Neutrophil (primary cell): ENCODE results near the gene SCMH1.

Experiments used
- H3K27ac ChIP-seq: fragments of 200-600 bp; sonication (generic); 2 replicates; pipeline ENCODE4 v1.5.1; 2016; ENCODE audit warnings: mild to moderate bottlenecking, moderate library complexity
- H3K27me3 ChIP-seq: fragments of 200-600 bp; sonication (generic); 2 replicates; pipeline ENCODE4 v1.6.0; 2016; ENCODE audit warnings: mild to moderate bottlenecking
- H3K36me3 ChIP-seq: fragments of 200-600 bp; sonication (generic); 2 replicates; pipeline ENCODE4 v1.5.1; 2017
- H3K4me1 ChIP-seq, 2 experiments: fragments of 200-600 bp in 1 of 2; sonication (generic) in 1 of 2; 1 replicate in 1 of 2; 2 replicates in 1 of 2; pipeline versions ENCODE4 v1.5.1 to v1.6.1; 2013 to 2016; ENCODE audit warnings: low read depth in 1 of 2, low read length in 1 of 2, mild to moderate bottlenecking in 1 of 2, moderate library complexity in 1 of 2; ENCODE audit not compliant: control insufficient read depth in 1 of 2, insufficient read depth in 1 of 2
- H3K4me3 ChIP-seq, 2 experiments: fragments of 200-600 bp in 1 of 2; sonication (generic) in 1 of 2; 1 replicate in 1 of 2; 2 replicates in 1 of 2; pipeline ENCODE4 v1.5.1; 2013 to 2016; ENCODE audit warnings: low read depth in 1 of 2, low read length in 1 of 2, mild to moderate bottlenecking in 1 of 2, moderate library complexity in 1 of 2
- H3K9me3 ChIP-seq: fragments of 200-600 bp; sonication (generic); 2 replicates; pipeline ENCODE4 v1.5.1; 2016
- CTCF ChIP-seq: fragments of 200-600 bp; sonication (generic); IDR thresholded peaks from 2 replicates; pipeline ENCODE4 v1.5.1; 2016; ENCODE audit warnings: antibody characterized with exemption

The SCMH1 gene

GRCh38 chr1:41285818-41286217 lies 43.7 kb upstream of the SCMH1 start:
- Histone ChIP-seq H3K9me3 (no peaks in the 10 kb centered on the region), H3K4me3 (no peak overlapping the region), H3K27me3 (peaks cover 68% of the 10 kb centered on the region), H3K4me1 (no peaks in the 10 kb centered on the region), H3K27ac (no peak overlapping the region), H3K36me3 (no peaks in the 10 kb centered on the region)
- TF ChIP-seq CTCF, result no peak

GRCh38 chr1:41284121-41284520 lies 42.0 kb upstream of the SCMH1 start:
- H3K27ac ChIP-seq, result no peak overlapping the region
- H3K4me1 ChIP-seq, result no peaks in the 10 kb centered on the region
- no peaks in the 10 kb centered on the region for H3K9me3 ChIP-seq
- H3K36me3 ChIP-seq, result no peaks in the 10 kb centered on the region
- TF ChIP-seq CTCF, result no peak
- H3K27me3 ChIP-seq, result peaks cover 51% of the 10 kb centered on the region
- no peak overlapping the region for H3K4me3 ChIP-seq

GRCh38 chr1:41282679-41283317 lies 40.7 kb upstream of the SCMH1 start:
- Histone ChIP-seq H3K4me3 (no peak overlapping the region), H3K27ac (no peak overlapping the region), H3K9me3 (no peaks in the 10 kb centered on the region), H3K4me1 (peaks cover 4 to 5% of the 10 kb centered on the region in 2 experiments), H3K27me3 (peaks cover 47% of the 10 kb centered on the region), H3K36me3 (no peaks in the 10 kb centered on the region)
- no peak for TF ChIP-seq CTCF

- no peak for TF ChIP-seq CTCF
- Histone ChIP-seq H3K36me3 (no peaks in the 10 kb centered on the region), H3K4me1 (peaks cover 10 to 15% of the 10 kb centered on the region in 2 experiments), H3K27ac (no peak overlapping the region), H3K9me3 (no peaks in the 10 kb centered on the region), H3K4me3 (no peak overlapping the region), H3K27me3 (peaks cover 34% of the 10 kb centered on the region)
Observed at GRCh38 chr1:41281334-41281733, 39.2 kb upstream of the SCMH1 start.

- peaks cover 24% of the 10 kb centered on the region for H3K27me3 ChIP-seq
Observed at GRCh38 chr1:41280202-41281032, 38.3 kb upstream of the SCMH1 start.

More at GRCh38 chr1:41280202-41281032, 38.3 kb upstream of the SCMH1 start:
- no peak for TF ChIP-seq CTCF
- Histone ChIP-seq H3K27ac (no peak overlapping the region), H3K36me3 (no peaks in the 10 kb centered on the region), H3K9me3 (no peaks in the 10 kb centered on the region), H3K4me3 (no peak overlapping the region), H3K4me1 (peaks cover 14 to 18% of the 10 kb centered on the region in 2 experiments)
